Measurements from ENCODE around the gene UNC5CL. TPM values are rescaled to one million over a fixed set of nuclear protein-coding genes. Genes with fewer than 3 reads are reported as not detected.

Gene UNC5CL
- total RNA-seq, 1 experiment from 2014 or later, result 0.81 TPM

- H3K56ac ChIP-seq (ENCODE audit: insufficient read length, low read depth, low read length), result no peak overlapping the region
- H2BK120ac ChIP-seq (ENCODE audit: low read depth, low read length, poor library complexity, severe bottlenecking), result no peak overlapping the region
- H3K4ac ChIP-seq (ENCODE audit: low read depth, low read length), result no peak overlapping the region
- H3K4me1 ChIP-seq (ENCODE audit: insufficient read depth, low read length), result no peaks in the 10 kb centered on the region
- no peaks in the 10 kb centered on the region for H3K79me2 ChIP-seq (ENCODE audit: insufficient read depth, low read length)
- Mint-ChIP-seq H3K9me3 (no peaks in the 10 kb centered on the region; a peak in 1 of 5 replicates), H3K4me3 (no peak overlapping the region), H3K4me1 (peaks cover 8 to 17% of the 10 kb centered on the region in 2 experiments), H3K27me3 (ENCODE audit: low read depth) (no peaks in the 10 kb centered on the region; the same call in 1 of the 2 replicates), H3K36me3 (ENCODE audit: insufficient read depth in 1 of 3, low read depth in 3 of 3) (no peaks in the 10 kb centered on the region; a peak in 1 of 7 replicates), H3K27ac (no peak overlapping the region)
- no peak overlapping the region for H2BK5ac ChIP-seq (ENCODE audit: insufficient read length, low read length)
- no peaks in the 10 kb centered on the region for H4K20me1 ChIP-seq (ENCODE audit: control insufficient read depth, insufficient read depth, insufficient read length)
- H2BK20ac ChIP-seq (ENCODE audit: low read depth, low read length, poor library complexity, severe bottlenecking), result no peak overlapping the region
- no peak overlapping the region for H3K27ac ChIP-seq (ENCODE audit: insufficient read length, low read depth, low read length)
- no peak overlapping the region for H3K4me2 ChIP-seq (ENCODE audit: insufficient read depth, insufficient read length, low read length)
- H3K9me3 ChIP-seq (ENCODE audit: control insufficient read depth, low read depth, low read length), result no peaks in the 10 kb centered on the region
- no peak for DNase-seq
- no peaks in the 10 kb centered on the region for H3K23me2 ChIP-seq (ENCODE audit: insufficient read length, low read depth, low read length, poor library complexity, severe bottlenecking)
- no peak overlapping the region for H3K18ac ChIP-seq (ENCODE audit: insufficient read length, low read depth, low read length)
- H3T11ph ChIP-seq (ENCODE audit: low read length), result no peak overlapping the region
- H3K9ac ChIP-seq (ENCODE audit: extremely low read depth, insufficient read length, low read length), result no peak overlapping the region
- H3K23ac ChIP-seq (ENCODE audit: insufficient read length, low read depth, low read length), result no peak overlapping the region
- no peak overlapping the region for H2AK5ac ChIP-seq (ENCODE audit: insufficient read length, low read length)
- TF ChIP-seq CTCF (conservative IDR thresholded peaks at IDR 0.05), result no peak
- H3K14ac ChIP-seq (ENCODE audit: insufficient read depth, low read length), result no peak overlapping the region
- WGBS (ENCODE audit: extremely low coverage, insufficient read length, low lambda C conversion rate), result no CpG with 5 or more reads among the region's 3 CpGs
- H4K91ac ChIP-seq (ENCODE audit: insufficient read length, low read depth, low read length), result no peak overlapping the region
- no peak overlapping the region for H2BK12ac ChIP-seq (ENCODE audit: insufficient read length, low read depth, low read length)
- H2AFZ ChIP-seq (ENCODE audit: low read length), result no peak overlapping the region
- no peaks in the 10 kb centered on the region for H3K79me1 ChIP-seq (ENCODE audit: insufficient read depth, low read depth, low read length, poor library complexity, severe bottlenecking)
- H3K27me3 ChIP-seq (ENCODE audit: insufficient read depth, low read length), result no peaks in the 10 kb centered on the region
- no peak overlapping the region for H2BK15ac ChIP-seq (ENCODE audit: low read depth, low read length)
- no peak overlapping the region for H4K5ac ChIP-seq (ENCODE audit: insufficient read length, low read depth, low read length)
- H4K8ac ChIP-seq (replicated peaks; ENCODE audit: insufficient read length, low read depth, low read length), result no peak overlapping the region
Measured at GRCh38 chr6:41043151-41043550, 4.1 kb upstream of the UNC5CL start.
